SK-N-SH (cell line): ENCODE measurements around the gene MYL6B. TPM values are rescaled to one million over a fixed set of nuclear protein-coding genes. Genes with fewer than 3 reads are reported as not detected.

Experiments used
- CTCF ChIA-PET: fragments of 300-600, 350-600 bp; formaldehyde crosslinking; extraction: SDS; loops from one replicate; lab custom pipeline; 2021; lab: Yijun Ruan, JAX
- POLR2A ChIA-PET: fragments of 350-600 bp; sonication (Branson Sonifier 250); formaldehyde crosslinking; extraction: SDS; loops from one replicate; lab custom pipeline; 2020; ENCODE audit warnings: antibody characterized with exemption, inconsistent platforms; lab: Yijun Ruan, JAX
- DNase-seq: peaks from one replicate; pipeline ENCODE4 v3.0.0; 2012
- H2AFZ ChIP-seq: fragments of 200-600 bp; sonication (generic); 2 replicates; pipeline ENCODE4 v1.8.1; 2016; ENCODE audit warnings: antibody characterized with exemption, mild to moderate bottlenecking, low read depth
- H3F3A ChIP-seq: fragments of 200-600 bp; sonication (generic); replicated peaks from 2 replicates; pipeline ENCODE3; 2016; ENCODE audit warnings: antibody characterized with exemption, mild to moderate bottlenecking; ENCODE audit not compliant: insufficient read depth
- H3K27ac ChIP-seq, 2 experiments: fragments of 200-500 bp in 1 of 2; fragments of 200-600 bp in 1 of 2; sonication (Bioruptor generic) in 1 of 2; sonication (generic), shearing (Covaris generic) in 1 of 2; 2 replicates each; pipeline versions ENCODE4 v1.5.1 to v1.6.1; 2014 to 2016; ENCODE audit warnings: low read depth in 2 of 2, inconsistent platforms in 1 of 2, low read length in 1 of 2, mild to moderate bottlenecking in 1 of 2, mixed read lengths in 1 of 2
- H3K27me3 ChIP-seq: fragments of 200-600 bp; sonication (generic), shearing (Covaris generic); 2 replicates; pipeline ENCODE4 v1.6.1; 2016; ENCODE audit warnings: mixed run types; ENCODE audit not compliant: insufficient read depth
- H3K36me3 ChIP-seq, 2 experiments: fragments of 200-500 bp in 1 of 2; fragments of 200-600 bp in 1 of 2; sonication (Bioruptor generic) in 1 of 2; sonication (generic) in 1 of 2; replicated peaks in 1 of 2; 2 replicates each; pipeline versions ENCODE3 to v1.5.1; 2014 to 2016; ENCODE audit warnings: low read length in 1 of 2, mild to moderate bottlenecking in 1 of 2; ENCODE audit not compliant: insufficient read depth in 2 of 2, control insufficient read depth in 1 of 2
- H3K4me1 ChIP-seq, 2 experiments: fragments of 200-500 bp in 1 of 2; fragments of 200-600 bp in 1 of 2; sonication (Bioruptor generic) in 1 of 2; sonication (generic), shearing (Covaris generic) in 1 of 2; 2 replicates each; pipeline versions ENCODE4 v1.5.1 to v1.6.1; 2014 to 2016; ENCODE audit warnings: low read depth in 1 of 2, low read length in 1 of 2, mixed run types in 1 of 2; ENCODE audit not compliant: insufficient read depth in 2 of 2, control insufficient read depth in 1 of 2
- H3K4me2 ChIP-seq: fragments of 200-600 bp; sonication (generic), shearing (Covaris generic); 2 replicates; pipeline ENCODE4 v1.6.1; 2017; ENCODE audit warnings: mixed run types
- H3K4me3 ChIP-seq, 2 experiments: fragments of 200-500 bp in 1 of 2; fragments of 200-600 bp in 1 of 2; sonication (Bioruptor generic) in 1 of 2; sonication (generic), shearing (Covaris generic) in 1 of 2; 2 replicates each; pipeline versions ENCODE4 v1.5.1 to v1.8.1; 2014 to 2016; ENCODE audit warnings: low read depth in 2 of 2, inconsistent platforms in 1 of 2, low read length in 1 of 2, mild to moderate bottlenecking in 1 of 2, mixed read lengths in 1 of 2, moderate library complexity in 1 of 2
- H3K79me2 ChIP-seq: fragments of 200-600 bp; sonication (generic); 2 replicates; pipeline ENCODE4 v1.8.1; 2017; ENCODE audit warnings: mild to moderate bottlenecking; ENCODE audit not compliant: insufficient read depth
- H3K9ac ChIP-seq: fragments of 200-600 bp; sonication (generic); 2 replicates; pipeline ENCODE4 v1.6.1; 2017; ENCODE audit warnings: mixed run types
- H3K9me2 ChIP-seq: fragments of 200-600 bp; sonication (generic); 2 replicates; pipeline ENCODE4 v1.6.1; 2017; ENCODE audit warnings: mixed run types
- H3K9me3 ChIP-seq: fragments of 200-600 bp; sonication (generic); 2 replicates; pipeline ENCODE4 v1.6.1; 2017; ENCODE audit warnings: mixed run types, mild to moderate bottlenecking, moderate library complexity
- H4K20me1 ChIP-seq: fragments of 200-600 bp; sonication (generic); 2 replicates; pipeline ENCODE4 v1.6.1; 2017; ENCODE audit warnings: mild to moderate bottlenecking, mixed run types; ENCODE audit not compliant: insufficient read depth
- CHD2 ChIP-seq: fragments of 150-350 bp; IDR thresholded peaks from 2 replicates; pipeline ENCODE4 v1.6.1; 2018; ENCODE audit warnings: low read length; ENCODE audit not compliant: partially characterized antibody
- FOXJ3 ChIP-seq: sonication (generic); formaldehyde crosslinking; IDR thresholded peaks from 2 replicates; pipeline ENCODE4 v1.5.1; 2020; ENCODE audit warnings: mild to moderate bottlenecking, missing genetic modification reagents
- GABPA ChIP-seq: IDR thresholded peaks from 2 replicates; pipeline ENCODE4 v1.4.0; 2012; ENCODE audit warnings: low read depth, mild to moderate bottlenecking
- MEF2A ChIP-seq: IDR thresholded peaks from 2 replicates; pipeline ENCODE4 v1.4.0; 2012; ENCODE audit warnings: low read depth, borderline replicate concordance
- NFIC ChIP-seq: IDR thresholded peaks from 2 replicates; pipeline ENCODE4 v1.4.0; 2012; ENCODE audit warnings: borderline replicate concordance
- RXRA ChIP-seq: IDR thresholded peaks from 2 replicates; pipeline ENCODE4 v1.4.0; 2012; ENCODE audit warnings: low read depth, mild to moderate bottlenecking, borderline replicate concordance
- SMC3 ChIP-seq: IDR thresholded peaks from 2 replicates; pipeline ENCODE4 v1.6.1; 2012; ENCODE audit warnings: low read depth, low read length, improper control_type of control experiment
- USF1 ChIP-seq: IDR thresholded peaks from 2 replicates; pipeline ENCODE4 v1.4.0; 2012; ENCODE audit warnings: low read depth, borderline replicate concordance
- YY1 ChIP-seq: IDR thresholded peaks from 2 replicates; pipeline ENCODE4 v1.4.0; 2012; ENCODE audit warnings: low read depth, mild to moderate bottlenecking
- ZBTB33 ChIP-seq: IDR thresholded peaks from 2 replicates; pipeline ENCODE4 v1.4.0; 2012; ENCODE audit warnings: low read depth, borderline replicate concordance
- WGBS: methylation state at CpG from one replicate; pipeline ENCODE4 v1.1.6; 2017; ENCODE audit warnings: low lambda C conversion rate; 5-methylcytosine and 5-hydroxymethylcytosine counted together
- polyA plus RNA-seq, 3 experiments: library from polyadenylated mRNA; depleted of rRNA; stranded (reverse); fragments of >200 nt; gene quantifications; 2 replicates each; pipeline ENCODE4 v1.2.3, GENCODE V29; 2012
- TF ChIP-seq, protein P1 (sequence below): IDR thresholded peaks from 2 replicates; pipeline ENCODE4 v1.6.1; 2012; ENCODE audit warnings: mild to moderate bottlenecking, low read depth, low read length, moderate library complexity

The MYL6B gene
- polyA plus RNA-seq, 1 of the 3 experiments (the other 2 are of a cell fraction): 234 TPM

DNA sequence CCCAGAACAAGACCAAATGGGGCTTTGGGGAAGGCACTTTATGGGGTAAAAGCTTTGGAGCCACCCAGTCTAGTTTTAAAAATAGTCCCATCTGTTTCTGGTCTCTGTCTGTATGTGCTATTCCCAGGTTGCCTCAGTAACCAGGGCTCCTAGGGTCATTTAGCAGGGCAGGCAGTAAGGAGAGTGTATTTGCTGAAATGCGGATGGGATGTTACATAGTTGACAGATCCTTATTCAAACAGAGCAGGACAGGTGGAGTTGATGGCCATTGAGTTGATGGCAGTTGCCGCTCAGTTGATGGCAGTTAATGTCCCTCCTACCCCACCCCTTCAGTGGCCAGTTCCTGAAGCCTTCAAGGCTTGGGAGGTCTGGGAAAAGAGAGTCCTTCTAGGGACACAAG, 29.8 kb upstream of the MYL6B start:
- POLR2A ChIA-PET: interaction anchor here (0.6 kb wide), 1 partner anchor 38 kb away, joined by 3 read pairs; no protein-coding TSS in a partner anchor
- no peak overlapping the region for H3K4me3 ChIP-seq
- WGBS: 95% methylated on average over 2 of the region's 2 CpGs
- H3K9ac ChIP-seq: no peak overlapping the region
- H2AFZ ChIP-seq: no peak overlapping the region
- no peaks in the 10 kb centered on the region for H3K9me3 ChIP-seq
- H3K79me2 ChIP-seq: peaks cover 53% of the 10 kb centered on the region
- H3K4me1 ChIP-seq: peaks cover 25 to 31% of the 10 kb centered on the region in 2 experiments
- TF ChIP-seq GABPA: no peak
- no peak for TF ChIP-seq CHD2
- TF ChIP-seq NFIC: no peak
- TF ChIP-seq SMC3: no peak
- no peak for TF ChIP-seq RXRA
- no peak for TF ChIP-seq USF1
- TF ChIP-seq, all 33 proteins: peak for 0
- Histone ChIP-seq H3F3A (peaks cover 45% of the 10 kb centered on the region), H4K20me1 (peaks cover 2% of the 10 kb centered on the region; the same call in 1 of the 2 replicates), H3K9me2 (no peaks in the 10 kb centered on the region), H3K27me3 (no peaks in the 10 kb centered on the region), H3K27ac (no peak overlapping the region), H3K36me3 (peaks cover 9 to 19% of the 10 kb centered on the region in 2 experiments), H3K4me2 (no peak overlapping the region)
- CTCF ChIA-PET: interaction anchor here (0.6 to 16.0 kb wide), 4 partner anchors 40 to 127 kb away, joined by 3 to 272 read pairs (median 3); partner anchors contain the start of gene SMARCC2
- no peak for DNase-seq

DNA sequence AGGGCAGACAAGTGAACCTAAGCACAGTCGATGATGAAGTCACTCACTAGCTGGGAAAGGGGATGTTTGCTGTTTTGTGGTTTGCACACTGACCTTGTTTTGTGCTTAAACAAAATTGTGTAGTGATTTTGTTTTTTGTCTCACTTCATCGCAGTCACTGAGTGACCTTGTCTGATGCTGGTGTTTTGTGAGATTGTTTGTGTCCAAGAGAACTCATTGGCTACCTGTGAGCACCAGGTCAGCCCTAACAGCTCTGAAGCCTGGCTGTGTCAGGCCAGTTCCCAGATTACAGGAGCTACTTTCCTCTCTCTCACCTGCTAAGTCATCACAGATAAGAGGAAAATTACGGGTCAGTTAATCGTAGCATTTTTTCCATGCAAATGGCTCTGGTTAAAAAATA, 28.3 kb upstream of the MYL6B start:
- Histone ChIP-seq H3K4me1 (peaks cover 22 to 24% of the 10 kb centered on the region in 2 experiments), H4K20me1 (no peaks in the 10 kb centered on the region), H3K9me2 (no peaks in the 10 kb centered on the region), H3K27me3 (no peaks in the 10 kb centered on the region), H3K36me3 (peaks cover 9 to 18% of the 10 kb centered on the region in 2 experiments), H3K4me3 (no peak overlapping the region), H3K4me2 (no peak overlapping the region), H3K9ac (no peak overlapping the region), H3K27ac (no peak overlapping the region), H3K9me3 (no peaks in the 10 kb centered on the region), H2AFZ (no peak overlapping the region), H3F3A (peaks cover 37% of the 10 kb centered on the region), H3K79me2 (peaks cover 54% of the 10 kb centered on the region)
- DNase-seq: no peak
- CTCF ChIA-PET: interaction anchor here (0.9 to 16.0 kb wide), 6 partner anchors 28 to 134 kb away, joined by 3 to 272 read pairs (median 10); partner anchors contain the start of genes ANKRD52, MYL6B, RNF41 and SMARCC2
- POLR2A ChIA-PET: no interaction called here
- WGBS: 97% methylated on average over 4 of the region's 4 CpGs
- TF ChIP-seq MEF2A: no peak
- no peak for TF ChIP-seq GABPA
- TF ChIP-seq, protein P1, sequence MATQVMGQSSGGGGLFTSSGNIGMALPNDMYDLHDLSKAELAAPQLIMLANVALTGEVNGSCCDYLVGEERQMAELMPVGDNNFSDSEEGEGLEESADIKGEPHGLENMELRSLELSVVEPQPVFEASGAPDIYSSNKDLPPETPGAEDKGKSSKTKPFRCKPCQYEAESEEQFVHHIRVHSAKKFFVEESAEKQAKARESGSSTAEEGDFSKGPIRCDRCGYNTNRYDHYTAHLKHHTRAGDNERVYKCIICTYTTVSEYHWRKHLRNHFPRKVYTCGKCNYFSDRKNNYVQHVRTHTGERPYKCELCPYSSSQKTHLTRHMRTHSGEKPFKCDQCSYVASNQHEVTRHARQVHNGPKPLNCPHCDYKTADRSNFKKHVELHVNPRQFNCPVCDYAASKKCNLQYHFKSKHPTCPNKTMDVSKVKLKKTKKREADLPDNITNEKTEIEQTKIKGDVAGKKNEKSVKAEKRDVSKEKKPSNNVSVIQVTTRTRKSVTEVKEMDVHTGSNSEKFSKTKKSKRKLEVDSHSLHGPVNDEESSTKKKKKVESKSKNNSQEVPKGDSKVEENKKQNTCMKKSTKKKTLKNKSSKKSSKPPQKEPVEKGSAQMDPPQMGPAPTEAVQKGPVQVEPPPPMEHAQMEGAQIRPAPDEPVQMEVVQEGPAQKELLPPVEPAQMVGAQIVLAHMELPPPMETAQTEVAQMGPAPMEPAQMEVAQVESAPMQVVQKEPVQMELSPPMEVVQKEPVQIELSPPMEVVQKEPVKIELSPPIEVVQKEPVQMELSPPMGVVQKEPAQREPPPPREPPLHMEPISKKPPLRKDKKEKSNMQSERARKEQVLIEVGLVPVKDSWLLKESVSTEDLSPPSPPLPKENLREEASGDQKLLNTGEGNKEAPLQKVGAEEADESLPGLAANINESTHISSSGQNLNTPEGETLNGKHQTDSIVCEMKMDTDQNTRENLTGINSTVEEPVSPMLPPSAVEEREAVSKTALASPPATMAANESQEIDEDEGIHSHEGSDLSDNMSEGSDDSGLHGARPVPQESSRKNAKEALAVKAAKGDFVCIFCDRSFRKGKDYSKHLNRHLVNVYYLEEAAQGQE: no peak
- TF ChIP-seq FOXJ3 (CRISPR knock-in tag): no peak
- TF ChIP-seq YY1: no peak
- TF ChIP-seq ZBTB33: no peak
- TF ChIP-seq, all 33 proteins: peak for 0
